Esophagus squamous epithelium (tissue), 4 donors: Measurements from ENCODE around the gene ERC1.

Experiments
- POLR2A ChIP-seq, 4 donors: fragments of 450-650 bp; IDR thresholded peaks; one replicate each; pipeline ENCODE4 v1.6.1; 2017; ENCODE audit warnings: antibody characterized with exemption in 4 of 4, mild to moderate bottlenecking in 4 of 4, moderate library complexity in 3 of 4
- TF ChIP-seq, protein P1 (sequence below), 6 experiments: fragments of 450-650 bp in 4 of 6; fragments of 200-600 bp in 2 of 6; sonication (generic) in 2 of 6; IDR thresholded peaks; one replicate each; pipeline ENCODE4 v1.5.1; 2016 to 2019; ENCODE audit warnings: antibody characterized with exemption in 6 of 6, mild to moderate bottlenecking in 4 of 6, moderate library complexity in 4 of 6

DNA sequence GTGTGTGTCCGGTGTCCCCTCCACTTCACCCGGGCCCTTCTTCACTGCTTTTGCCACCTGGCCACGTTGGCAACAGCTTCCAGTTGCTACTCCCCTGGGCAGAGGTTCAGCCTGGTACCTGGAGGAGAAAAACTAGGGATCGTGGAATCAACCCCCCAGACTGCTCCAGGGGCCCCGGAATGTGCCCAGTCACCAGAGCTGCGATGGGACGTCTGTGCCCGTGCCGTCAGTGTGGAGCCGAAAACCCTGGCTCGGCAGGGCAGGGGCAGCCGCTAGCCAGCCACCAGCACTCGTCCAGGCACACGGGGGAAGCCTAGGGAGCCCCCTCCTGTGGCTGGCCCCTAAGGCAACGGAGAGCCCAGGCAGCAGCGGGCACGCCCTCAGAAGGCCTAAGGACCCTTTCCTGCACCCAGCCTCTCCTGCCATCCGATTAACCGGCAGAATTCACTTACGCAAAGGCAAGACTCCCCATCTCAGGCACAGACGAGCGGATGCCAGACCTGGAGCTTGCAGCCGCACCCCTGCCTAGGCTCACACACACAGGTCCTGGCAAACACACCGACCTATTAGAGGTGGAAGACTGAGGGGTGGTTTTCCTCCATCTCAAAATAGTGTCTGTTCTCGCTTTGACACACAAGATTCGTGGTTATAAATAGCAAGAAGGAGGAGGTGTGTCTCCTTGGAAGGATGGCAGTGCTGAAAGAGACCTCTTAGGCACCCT is 540.8 kb downstream of the ERC1 start:
- TF ChIP-seq, protein P1, sequence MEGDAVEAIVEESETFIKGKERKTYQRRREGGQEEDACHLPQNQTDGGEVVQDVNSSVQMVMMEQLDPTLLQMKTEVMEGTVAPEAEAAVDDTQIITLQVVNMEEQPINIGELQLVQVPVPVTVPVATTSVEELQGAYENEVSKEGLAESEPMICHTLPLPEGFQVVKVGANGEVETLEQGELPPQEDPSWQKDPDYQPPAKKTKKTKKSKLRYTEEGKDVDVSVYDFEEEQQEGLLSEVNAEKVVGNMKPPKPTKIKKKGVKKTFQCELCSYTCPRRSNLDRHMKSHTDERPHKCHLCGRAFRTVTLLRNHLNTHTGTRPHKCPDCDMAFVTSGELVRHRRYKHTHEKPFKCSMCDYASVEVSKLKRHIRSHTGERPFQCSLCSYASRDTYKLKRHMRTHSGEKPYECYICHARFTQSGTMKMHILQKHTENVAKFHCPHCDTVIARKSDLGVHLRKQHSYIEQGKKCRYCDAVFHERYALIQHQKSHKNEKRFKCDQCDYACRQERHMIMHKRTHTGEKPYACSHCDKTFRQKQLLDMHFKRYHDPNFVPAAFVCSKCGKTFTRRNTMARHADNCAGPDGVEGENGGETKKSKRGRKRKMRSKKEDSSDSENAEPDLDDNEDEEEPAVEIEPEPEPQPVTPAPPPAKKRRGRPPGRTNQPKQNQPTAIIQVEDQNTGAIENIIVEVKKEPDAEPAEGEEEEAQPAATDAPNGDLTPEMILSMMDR (IDR thresholded peaks at IDR 0.05), result no peak
- TF ChIP-seq POLR2A (IDR thresholded peaks at IDR 0.05), result no peak
